ENCODE data around the gene BFSP2.
"Not testable (repeated sequence)": the region's sequence is repeated elsewhere in the genome, so short reads cannot be mapped to it uniquely, and the experiment has no call there.

The BFSP2 gene

GRCh38 chr3:133520286-133520685 lies 120.4 kb downstream of the BFSP2 start:
- DNase-seq (ENCODE audit: low read depth): no peak

DNA sequence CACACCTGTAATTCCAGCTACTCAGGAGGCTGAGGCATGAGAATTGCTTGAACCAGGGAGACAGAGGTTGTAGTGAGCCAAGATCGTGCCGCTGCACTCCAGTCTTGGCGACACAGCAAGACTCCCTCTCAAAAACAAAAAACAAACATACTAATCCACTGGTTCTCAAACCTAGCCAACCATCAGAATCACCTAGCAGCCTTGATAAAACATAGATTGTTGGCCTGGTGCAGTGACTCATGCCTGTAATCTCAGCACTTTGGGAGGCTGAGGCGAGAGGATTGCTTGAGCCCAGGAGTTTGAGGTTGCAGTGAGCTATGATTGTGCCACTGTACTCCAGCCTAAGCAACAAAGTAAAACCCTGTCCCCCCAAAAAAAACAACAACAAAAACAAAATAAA lies 121.1 kb downstream of the BFSP2 start:
- not testable (repeated sequence) for DNase-seq (ENCODE audit: low read depth)

GRCh38 chr3:133521946-133522345 lies 122.1 kb downstream of the BFSP2 start:
- no peak for DNase-seq (ENCODE audit: low read depth)

DNA sequence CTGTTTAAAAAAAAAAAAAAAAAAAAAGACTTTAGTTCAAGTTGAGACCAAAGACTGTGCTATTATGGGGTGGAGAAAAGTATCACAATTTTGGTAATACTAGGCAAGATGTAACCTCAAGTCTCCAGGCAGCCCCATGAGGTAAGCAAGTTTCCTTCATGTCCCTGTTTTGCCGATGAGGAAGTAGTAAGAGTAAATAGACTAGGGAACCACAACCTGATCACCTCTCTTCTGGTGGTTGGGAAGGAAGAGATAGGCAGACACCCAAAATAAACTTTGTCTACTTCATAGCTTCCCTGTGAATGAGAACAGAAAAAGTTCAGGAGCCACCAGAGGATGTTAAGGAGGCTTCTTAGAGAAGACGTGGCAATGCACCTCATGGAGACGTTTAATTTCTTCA lies 123.9 kb downstream of the BFSP2 start:
- DNase-seq (ENCODE audit: low read depth): not testable (repeated sequence)
